Measurements from ENCODE around the gene TAAR1.

DNA sequence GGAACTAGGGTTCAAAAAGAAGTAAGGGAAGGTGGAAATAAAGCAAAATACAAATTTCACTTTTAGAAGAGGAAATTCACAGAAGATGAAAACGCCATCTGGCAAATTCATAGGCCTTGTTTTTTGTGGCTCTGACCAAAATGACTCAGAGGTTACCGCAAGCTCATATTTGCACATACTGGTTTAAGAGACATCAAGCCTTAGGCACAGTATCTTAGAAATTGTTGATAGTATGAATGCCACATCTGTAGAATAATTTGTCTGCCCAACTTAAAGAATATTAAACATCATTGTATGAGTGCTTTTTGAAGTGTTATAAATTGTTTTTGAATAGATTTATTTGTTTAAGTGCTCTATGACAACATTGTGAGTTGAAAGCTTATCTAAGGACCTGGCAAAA is 10.6 kb downstream of the TAAR1 start:
- TF ChIP-seq, protein P1, sequence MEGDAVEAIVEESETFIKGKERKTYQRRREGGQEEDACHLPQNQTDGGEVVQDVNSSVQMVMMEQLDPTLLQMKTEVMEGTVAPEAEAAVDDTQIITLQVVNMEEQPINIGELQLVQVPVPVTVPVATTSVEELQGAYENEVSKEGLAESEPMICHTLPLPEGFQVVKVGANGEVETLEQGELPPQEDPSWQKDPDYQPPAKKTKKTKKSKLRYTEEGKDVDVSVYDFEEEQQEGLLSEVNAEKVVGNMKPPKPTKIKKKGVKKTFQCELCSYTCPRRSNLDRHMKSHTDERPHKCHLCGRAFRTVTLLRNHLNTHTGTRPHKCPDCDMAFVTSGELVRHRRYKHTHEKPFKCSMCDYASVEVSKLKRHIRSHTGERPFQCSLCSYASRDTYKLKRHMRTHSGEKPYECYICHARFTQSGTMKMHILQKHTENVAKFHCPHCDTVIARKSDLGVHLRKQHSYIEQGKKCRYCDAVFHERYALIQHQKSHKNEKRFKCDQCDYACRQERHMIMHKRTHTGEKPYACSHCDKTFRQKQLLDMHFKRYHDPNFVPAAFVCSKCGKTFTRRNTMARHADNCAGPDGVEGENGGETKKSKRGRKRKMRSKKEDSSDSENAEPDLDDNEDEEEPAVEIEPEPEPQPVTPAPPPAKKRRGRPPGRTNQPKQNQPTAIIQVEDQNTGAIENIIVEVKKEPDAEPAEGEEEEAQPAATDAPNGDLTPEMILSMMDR (IDR thresholded peaks at IDR 0.05; ENCODE audit: low read length): no peak
- TF ChIP-seq EZH2 (optimal IDR thresholded peaks at IDR 0.05; ENCODE audit: low read depth, low read length): no peak

Data from MM.1S (cell line).